Measurements from ENCODE around the gene ARHGEF3.
"Not testable (repeated sequence)": the region's sequence is repeated elsewhere in the genome, so short reads cannot be mapped to it uniquely, and the experiment has no call there.

The ARHGEF3 gene

DNA sequence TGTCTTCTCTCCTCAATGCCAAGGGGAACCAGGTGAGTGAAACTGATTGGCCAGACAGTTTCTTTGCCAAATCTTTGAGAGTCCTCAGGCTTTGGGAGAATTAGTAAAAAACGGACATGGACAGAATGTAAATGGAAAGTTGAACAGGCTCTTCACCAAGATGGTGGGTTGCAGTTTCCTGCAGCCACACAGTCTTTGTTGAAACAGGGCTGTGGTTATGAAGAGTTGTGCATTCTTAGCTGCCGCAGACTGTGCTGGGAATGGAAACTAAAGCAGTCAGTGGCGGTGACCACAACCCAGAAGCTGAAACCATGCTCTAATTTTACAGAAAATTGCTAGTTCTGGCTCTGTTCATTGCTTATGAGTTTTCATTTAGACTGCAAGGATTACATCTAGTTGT, 76.6 kb downstream of the ARHGEF3 start:
- DNase-seq (ENCODE audit: low read depth in 2 of 2), result peak; percentile 20 to 29

DNA sequence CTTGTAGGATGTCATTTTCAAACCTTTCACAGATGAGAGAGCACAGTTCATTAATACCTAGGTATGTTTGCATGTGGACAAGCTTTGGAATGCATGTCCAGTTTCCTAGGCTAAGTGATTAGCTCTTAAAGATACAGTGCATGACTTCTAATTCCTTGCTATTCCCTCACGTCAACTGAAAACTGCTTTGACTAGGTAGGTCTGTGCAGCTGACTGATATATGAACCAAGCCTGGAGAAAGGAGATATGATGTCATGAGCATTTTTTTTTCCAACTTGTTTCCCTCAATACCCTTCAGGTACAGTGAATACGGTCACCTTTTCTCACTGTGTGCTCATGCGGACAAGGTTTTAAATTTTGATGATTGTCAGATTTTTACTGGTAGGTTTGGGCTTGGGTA, 77.1 kb downstream of the ARHGEF3 start:
- no peak for DNase-seq (ENCODE audit: low read depth in 2 of 2)

DNA sequence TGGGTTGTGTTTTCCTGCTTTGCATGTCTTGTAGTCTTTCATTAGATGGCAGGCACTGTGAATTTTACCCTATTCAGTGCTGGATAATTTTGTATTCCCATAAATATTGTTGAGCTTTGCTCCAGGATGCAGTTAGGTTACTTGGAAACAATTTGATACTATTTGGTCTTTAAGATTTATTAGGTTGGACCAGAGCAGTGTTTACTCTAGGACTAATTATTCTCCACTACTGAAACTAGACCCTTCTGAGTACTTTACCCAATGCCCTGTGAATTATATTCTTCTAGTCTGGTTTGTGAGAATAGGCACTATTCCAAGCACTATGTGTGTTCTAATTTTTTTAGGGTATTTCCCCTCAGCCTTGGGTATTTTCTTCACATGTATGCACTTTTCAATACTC, 80.9 kb downstream of the ARHGEF3 start:
- DNase-seq (ENCODE audit: low read depth in 2 of 2), result no peak

GRCh38 chr3:56718809-56719208, 82.9 kb downstream of the ARHGEF3 start:
- not testable (repeated sequence) for DNase-seq (ENCODE audit: low read depth in 2 of 2)

DNA sequence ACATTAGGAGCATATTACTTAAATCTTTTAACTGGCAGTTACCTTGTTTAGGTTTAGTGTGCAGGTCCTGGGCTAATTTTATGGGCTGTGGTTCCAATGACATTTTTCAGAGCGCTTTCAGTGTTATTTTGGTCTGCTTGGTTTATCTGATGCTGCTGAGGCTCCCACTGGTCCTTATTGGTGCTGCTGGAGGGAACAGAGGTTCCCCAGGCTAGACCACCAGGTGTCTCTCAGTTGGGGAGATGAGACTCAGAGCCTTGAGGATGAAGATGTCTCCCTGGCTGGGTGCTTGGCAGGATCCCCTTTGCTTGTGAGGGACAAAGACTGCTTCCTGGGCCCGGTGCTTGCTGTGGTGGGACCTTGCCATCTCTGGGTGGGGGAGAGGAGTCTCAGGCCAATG, 90.4 kb downstream of the ARHGEF3 start:
- DNase-seq (ENCODE audit: low read depth in 2 of 2), result no peak

GRCh38 chr3:56707412-56707811, 94.3 kb downstream of the ARHGEF3 start:
- not testable (repeated sequence) for DNase-seq (ENCODE audit: low read depth in 2 of 2)

- no peak for DNase-seq (ENCODE audit: low read depth in 2 of 2)
Observed at GRCh38 chr3:56706629-56707028, 95.1 kb downstream of the ARHGEF3 start.

DNA sequence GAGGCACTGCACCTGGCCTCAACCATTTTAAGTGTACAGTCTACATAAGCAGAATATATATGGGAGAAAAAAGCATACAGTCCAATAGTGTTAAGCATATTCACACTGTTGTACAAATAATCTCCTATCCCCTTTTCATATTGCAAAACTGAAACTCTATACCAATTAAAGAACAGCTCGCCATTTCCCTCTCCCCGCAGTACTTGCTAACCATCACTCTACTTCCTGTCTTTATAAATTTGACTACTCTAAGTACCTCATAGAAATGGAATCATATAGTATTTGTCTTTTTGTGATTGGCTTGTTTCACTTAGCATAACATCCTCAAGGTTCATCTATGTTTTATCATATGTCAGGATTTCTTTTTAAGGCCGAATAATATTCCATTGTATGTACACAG, 97.0 kb downstream of the ARHGEF3 start:
- DNase-seq (ENCODE audit: low read depth in 2 of 2), result no peak

GRCh38 chr3:56702490-56703315, 99.0 kb downstream of the ARHGEF3 start:
- no peak for DNase-seq (ENCODE audit: low read depth in 2 of 2)

- no peak for DNase-seq (ENCODE audit: low read depth in 2 of 2)
Observed at GRCh38 chr3:56700151-56700550, 101.6 kb downstream of the ARHGEF3 start.

DNA sequence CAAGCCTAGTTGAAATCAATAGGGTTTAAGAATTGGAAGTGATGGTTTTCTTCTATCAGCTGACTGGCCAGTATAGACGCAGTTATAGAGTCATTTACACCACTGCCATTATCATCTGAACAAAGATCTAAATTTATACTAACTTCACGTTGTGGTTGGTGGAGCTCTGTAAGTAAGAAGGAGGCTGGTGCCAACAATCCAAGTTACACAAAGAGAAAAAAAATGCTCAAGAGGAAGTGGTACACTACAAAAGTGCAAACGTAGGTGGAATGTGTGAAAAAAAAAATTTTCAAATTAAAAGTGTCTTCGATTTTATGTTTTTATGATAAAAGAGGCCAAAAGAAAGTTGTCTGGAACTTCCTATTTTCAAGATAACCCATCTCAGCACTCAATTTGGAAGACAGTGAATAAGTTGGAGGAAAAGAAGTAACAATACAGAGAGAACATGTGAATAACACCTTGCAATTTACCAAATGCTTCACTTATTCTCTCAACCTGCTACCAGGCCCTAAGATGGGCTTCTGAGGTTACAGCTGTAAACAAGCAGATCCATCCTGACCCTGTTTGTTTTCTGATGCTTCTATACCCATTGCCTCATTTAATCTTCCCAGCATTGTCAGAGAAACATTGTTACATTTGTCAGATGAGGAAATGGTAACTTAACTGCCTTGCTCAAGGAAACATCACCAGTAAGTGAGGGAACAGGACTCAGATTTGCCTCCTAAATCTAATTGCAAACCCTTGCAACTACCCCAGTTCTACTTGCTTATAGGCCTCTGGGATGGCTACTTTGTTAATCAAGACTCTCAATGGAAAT, 106.7 kb downstream of the ARHGEF3 start:
- no peak for DNase-seq (ENCODE audit: low read depth in 2 of 2)

DNA sequence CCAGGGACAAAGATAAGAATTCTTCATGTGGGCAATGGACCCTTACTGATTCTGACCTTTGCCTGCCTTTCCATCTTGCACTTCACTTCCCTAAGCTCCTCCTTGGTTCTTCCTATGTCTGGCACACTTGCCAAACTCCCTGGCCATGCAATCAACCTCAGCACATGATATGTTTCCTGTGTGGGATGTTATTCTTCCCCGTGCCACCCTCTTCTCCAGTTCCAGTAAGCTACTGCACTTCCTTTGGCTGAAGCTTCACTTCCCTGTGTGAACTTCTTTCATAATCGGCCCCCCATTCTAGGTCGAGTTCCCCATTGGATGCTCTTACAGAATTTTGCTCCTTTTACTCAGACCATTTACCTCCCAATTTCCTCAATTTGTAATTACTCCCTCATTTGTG, 108.0 kb downstream of the ARHGEF3 start:
- DNase-seq (ENCODE audit: low read depth in 2 of 2), result no peak

- DNase-seq (ENCODE audit: low read depth in 2 of 2), result not testable (repeated sequence)
Observed at GRCh38 chr3:56692520-56693433, 109.0 kb downstream of the ARHGEF3 start.

GRCh38 chr3:56692001-56692365, 109.8 kb downstream of the ARHGEF3 start:
- DNase-seq (ENCODE audit: low read depth in 2 of 2), result not testable (repeated sequence)

- no peak for DNase-seq (ENCODE audit: low read depth in 2 of 2)
Observed at GRCh38 chr3:56691165-56692000, 110.4 kb downstream of the ARHGEF3 start.

DNA sequence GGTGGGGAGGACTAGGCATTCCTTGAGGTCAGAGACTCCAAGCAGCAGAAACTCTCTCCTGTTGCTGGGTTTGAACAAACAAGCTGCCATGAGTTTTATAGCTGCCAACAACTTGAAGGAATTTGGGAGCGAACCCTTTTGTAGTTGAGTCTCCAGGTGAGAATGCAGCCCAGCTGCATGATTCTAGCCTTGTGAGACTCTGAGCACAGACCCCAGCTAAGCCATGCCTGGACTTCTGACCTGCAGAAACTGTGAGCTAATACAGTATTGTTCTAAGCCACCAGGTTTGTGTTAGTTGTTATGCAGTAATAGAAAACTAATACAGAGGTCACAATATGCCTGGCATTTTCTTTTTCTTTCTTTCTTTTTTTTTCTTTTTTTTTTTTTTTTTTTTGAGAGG, 112.4 kb downstream of the ARHGEF3 start:
- no peak for DNase-seq (ENCODE audit: low read depth in 2 of 2)

DNA sequence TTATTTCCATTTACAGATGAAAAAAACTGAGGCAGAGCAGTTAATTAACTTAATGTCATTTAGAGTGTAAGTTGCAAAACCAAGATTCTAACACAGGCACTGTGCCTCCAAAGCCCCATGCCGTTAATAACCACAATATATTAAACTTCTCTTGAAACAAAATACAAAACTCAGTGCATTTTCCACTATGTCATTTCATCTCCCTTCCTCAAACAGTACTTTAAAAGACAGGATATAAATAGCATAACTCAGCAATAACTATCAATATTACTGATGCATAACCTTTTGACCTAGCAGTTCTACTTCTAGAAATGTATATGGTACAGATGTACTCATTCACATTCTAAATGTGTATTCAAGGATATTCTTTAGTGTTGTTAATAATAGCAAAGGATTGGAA, 113.6 kb downstream of the ARHGEF3 start:
- DNase-seq (ENCODE audit: low read depth in 2 of 2), result no peak

- DNase-seq (ENCODE audit: low read depth in 2 of 2), result no peak
Observed at GRCh38 chr3:56684029-56684428, 117.7 kb downstream of the ARHGEF3 start.

GRCh38 chr3:56683122-56683817, 118.5 kb downstream of the ARHGEF3 start, which contains the start of gene TASOR:
TSS of gene TASOR (minus strand) at chr3:56683265. CDS start at chr3:56683006, 259 bp downstream.
- peak; percentile 66 to 77 for DNase-seq (ENCODE audit: low read depth in 2 of 2)

GRCh38 chr3:56682462-56683121, 119.2 kb downstream of the ARHGEF3 start:
- DNase-seq (ENCODE audit: low read depth in 2 of 2), result peak; percentile 46 to 47
